ENCODE data around the gene FOXP1. TPM values are rescaled to one million over a fixed set of nuclear protein-coding genes. Genes with fewer than 3 reads are reported as not detected.

FOXP1 gene
- total and polyA plus RNA-seq, 4 donors: 4.9 to 35.4 (median 32.0) TPM

- Histone ChIP-seq H3K27me3 (ENCODE audit: control insufficient read depth in 4 of 4, insufficient read depth in 4 of 4, low read length in 3 of 4) (no peaks in the 10 kb centered on the region), H3K4me1 (ENCODE audit: control insufficient read depth in 4 of 4, insufficient read depth in 4 of 4, low read length in 3 of 4) (peaks cover 0 to 11% (median 0%) of the 10 kb centered on the region in 4 donors), H3K36me3 (ENCODE audit: control insufficient read depth in 4 of 4, insufficient read depth in 3 of 4, low read depth in 1 of 4, low read length in 3 of 4) (no peaks in the 10 kb centered on the region), H3K9me3 (ENCODE audit: control insufficient read depth in 4 of 4, low read length in 3 of 4) (no peaks in the 10 kb centered on the region), H3K27ac (ENCODE audit: low read depth in 1 of 2, low read length in 2 of 2) (no peak overlapping the region), H3K9ac (ENCODE audit: low read depth in 1 of 2, low read length in 2 of 2) (no peak overlapping the region), H3K4me3 (ENCODE audit: low read depth in 1 of 3, low read length in 3 of 3) (no peak overlapping the region)
- 97% methylated on average over 5 of the region's 5 CpGs for WGBS
- TF ChIP-seq MAX (IDR thresholded peaks at IDR 0.05): no peak
- TF ChIP-seq JUND (IDR thresholded peaks at IDR 0.05): no peak
- TF ChIP-seq ATF3 (IDR thresholded peaks at IDR 0.05): no peak
- TF ChIP-seq GABPA (IDR thresholded peaks at IDR 0.05 in 1 of 2, conservative IDR thresholded peaks at IDR 0.05 in 1 of 2): no peak
- no peak for TF ChIP-seq CTCF (IDR thresholded peaks at IDR 0.05; ENCODE audit: low read depth, low read length, missing input control)
- TF ChIP-seq TAF1 (conservative IDR thresholded peaks at IDR 0.05): no peak
- no peak for TF ChIP-seq HNF4A (conservative IDR thresholded peaks at IDR 0.05)
- no peak for TF ChIP-seq HNF4G (IDR thresholded peaks at IDR 0.05)
- TF ChIP-seq FOXA1 (IDR thresholded peaks at IDR 0.05): no peak
- no peak for TF ChIP-seq RAD21 (IDR thresholded peaks at IDR 0.05)
- TF ChIP-seq SP1 (IDR thresholded peaks at IDR 0.05): no peak
- no peak for TF ChIP-seq ZBTB33 (IDR thresholded peaks at IDR 0.05)
- no peak for TF ChIP-seq YY1 (IDR thresholded peaks at IDR 0.05)
- no peak for DNase-seq (ENCODE audit: low spot score)
Measured at GRCh38 chr3:71176366-71176765, 407.2 kb downstream of the FOXP1 start.

- no peak overlapping the region for H3K4me3 ChIP-seq (ENCODE audit: low read depth in 1 of 3, low read length in 3 of 3)
- no peak for DNase-seq (ENCODE audit: low spot score)
Measured at GRCh38 chr3:71175691-71176365, 407.7 kb downstream of the FOXP1 start.

More at GRCh38 chr3:71175691-71176365, 407.7 kb downstream of the FOXP1 start:
- Histone ChIP-seq H3K4me1 (ENCODE audit: control insufficient read depth in 4 of 4, insufficient read depth in 4 of 4, low read length in 3 of 4) (peaks cover 0 to 8% (median 0%) of the 10 kb centered on the region in 4 donors), H3K27me3 (ENCODE audit: control insufficient read depth in 4 of 4, insufficient read depth in 4 of 4, low read length in 3 of 4) (no peaks in the 10 kb centered on the region), H3K9me3 (ENCODE audit: control insufficient read depth in 4 of 4, low read length in 3 of 4) (no peaks in the 10 kb centered on the region), H3K27ac (ENCODE audit: low read depth in 1 of 2, low read length in 2 of 2) (no peak overlapping the region), H3K36me3 (ENCODE audit: control insufficient read depth in 4 of 4, insufficient read depth in 3 of 4, low read depth in 1 of 4, low read length in 3 of 4) (no peaks in the 10 kb centered on the region), H3K9ac (ENCODE audit: low read depth in 1 of 2, low read length in 2 of 2) (no peak overlapping the region)
- 91% methylated on average over 5 of the region's 5 CpGs for WGBS
- TF ChIP-seq REST (IDR thresholded peaks at IDR 0.05) (no peak), ATF3 (IDR thresholded peaks at IDR 0.05) (no peak), YY1 (IDR thresholded peaks at IDR 0.05) (no peak), RAD21 (IDR thresholded peaks at IDR 0.05) (no peak), EGR1 (IDR thresholded peaks at IDR 0.05; ENCODE audit: low read depth in 2 of 2) (no peak), GABPA (IDR thresholded peaks at IDR 0.05 in 1 of 2, conservative IDR thresholded peaks at IDR 0.05 in 1 of 2) (no peak), TAF1 (conservative IDR thresholded peaks at IDR 0.05) (no peak), RXRA (IDR thresholded peaks at IDR 0.05) (no peak), FOXA2 (IDR thresholded peaks at IDR 0.05) (no peak), ZBTB33 (IDR thresholded peaks at IDR 0.05) (no peak), HNF4A (conservative IDR thresholded peaks at IDR 0.05) (no peak), HNF4G (IDR thresholded peaks at IDR 0.05) (no peak), NR2F2 (IDR thresholded peaks at IDR 0.05) (no peak), FOXA1 (IDR thresholded peaks at IDR 0.05) (no peak), CTCF (IDR thresholded peaks at IDR 0.05; ENCODE audit: low read depth, low read length, missing input control) (no peak), SP1 (IDR thresholded peaks at IDR 0.05) (no peak), JUND (IDR thresholded peaks at IDR 0.05) (no peak)
